Brain pericyte (primary cell): ENCODE results near the gene KLRF1.

Experiments used
- DNase-seq: peaks from one replicate; pipeline ENCODE4 v3.0.0-alpha.2; 2012; ENCODE audit warnings: low read depth, low spot score

KLRF1 gene

GRCh38 chr12:9808504-9808903 lies 18.8 kb upstream of the KLRF1 start:
- no peak for DNase-seq

GRCh38 chr12:9809338-9809737 lies 17.9 kb upstream of the KLRF1 start:
- DNase-seq: no peak

GRCh38 chr12:9809866-9810265 lies 17.4 kb upstream of the KLRF1 start:
- DNase-seq: no peak

DNA sequence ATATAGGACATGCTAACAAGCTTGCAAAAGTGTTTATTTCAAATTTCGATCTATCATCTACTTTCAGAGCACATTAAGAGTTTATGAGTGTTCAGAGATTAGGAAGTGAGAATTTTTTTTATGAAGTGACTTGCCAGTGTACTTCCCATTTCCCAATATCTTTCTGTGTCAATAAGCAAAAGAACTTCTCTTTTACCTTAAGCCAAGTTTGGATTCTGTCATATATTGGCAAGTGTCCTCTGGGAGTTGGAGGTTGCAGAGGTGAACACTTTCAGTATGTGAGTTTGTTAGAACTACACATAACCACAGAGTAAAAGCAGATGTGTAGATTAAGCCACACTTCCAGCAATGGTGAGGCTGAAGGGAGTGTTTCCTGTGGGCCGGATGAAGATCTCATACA lies 16.6 kb upstream of the KLRF1 start:
- DNase-seq: no peak

GRCh38 chr12:9811621-9812020 lies 15.7 kb upstream of the KLRF1 start:
- DNase-seq: no peak

- no peak for DNase-seq
These were observed 13.2 kb upstream of the KLRF1 start for GRCh38 chr12:9813821-9814798.

DNA sequence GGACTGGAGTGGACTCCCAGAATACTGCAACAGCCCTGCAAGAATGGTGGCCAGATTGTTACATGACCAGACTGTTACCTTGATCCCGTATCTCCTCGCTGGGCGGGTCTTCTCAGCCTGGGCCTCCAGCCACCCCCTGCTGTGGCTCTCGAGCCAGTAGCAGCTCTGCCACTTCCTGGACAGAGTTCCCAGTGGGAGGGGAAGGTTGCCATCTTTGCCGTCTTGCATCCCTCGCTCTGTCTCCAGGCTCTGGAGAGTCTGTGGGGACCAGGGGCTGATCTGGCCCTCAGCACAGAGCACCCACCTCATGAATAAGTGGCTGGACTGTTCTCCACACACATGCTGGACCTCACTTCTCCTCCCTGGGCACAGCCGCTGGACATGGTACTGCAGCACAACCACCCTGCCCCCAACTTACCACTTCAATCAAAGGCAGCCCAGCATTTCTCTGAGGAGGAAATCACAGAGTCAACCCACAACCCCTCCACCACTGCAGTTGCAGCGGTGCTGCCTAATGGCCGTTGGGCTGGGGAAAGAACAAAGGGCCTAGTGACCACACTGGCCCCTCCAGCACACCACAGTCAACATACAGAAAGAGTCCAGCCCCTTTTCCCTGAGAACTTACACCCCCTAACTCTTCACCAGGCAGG lies 6.9 kb upstream of the KLRF1 start:
- DNase-seq: no peak

DNA sequence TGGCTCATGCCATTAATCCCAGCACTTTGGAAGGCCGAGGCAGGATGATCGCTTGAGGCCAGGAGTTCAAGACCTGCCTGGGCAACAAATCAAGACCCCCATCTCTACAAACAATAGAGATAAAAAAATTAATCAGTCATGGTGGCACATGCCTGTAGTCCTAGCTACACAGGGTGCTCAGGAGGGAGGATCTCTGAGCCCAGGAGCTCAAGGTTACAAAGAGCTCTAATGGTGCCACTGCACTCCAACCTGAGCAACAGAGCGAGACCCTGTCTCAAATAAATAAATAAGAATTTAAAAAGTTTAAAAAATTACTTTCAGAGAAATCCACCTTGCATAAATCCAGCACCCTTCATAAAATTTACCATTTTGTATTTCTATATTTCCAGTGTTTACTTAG lies 2.2 kb downstream of the KLRF1 start:
- DNase-seq: no peak

- DNase-seq: no peak
These were observed 2.7 kb downstream of the KLRF1 start for GRCh38 chr12:9829982-9830381.

GRCh38 chr12:9831720-9832119 lies 4.4 kb downstream of the KLRF1 start:
- DNase-seq: no peak

- DNase-seq: no peak
These were observed 16.1 kb downstream of the KLRF1 start for GRCh38 chr12:9843407-9843806.

DNA sequence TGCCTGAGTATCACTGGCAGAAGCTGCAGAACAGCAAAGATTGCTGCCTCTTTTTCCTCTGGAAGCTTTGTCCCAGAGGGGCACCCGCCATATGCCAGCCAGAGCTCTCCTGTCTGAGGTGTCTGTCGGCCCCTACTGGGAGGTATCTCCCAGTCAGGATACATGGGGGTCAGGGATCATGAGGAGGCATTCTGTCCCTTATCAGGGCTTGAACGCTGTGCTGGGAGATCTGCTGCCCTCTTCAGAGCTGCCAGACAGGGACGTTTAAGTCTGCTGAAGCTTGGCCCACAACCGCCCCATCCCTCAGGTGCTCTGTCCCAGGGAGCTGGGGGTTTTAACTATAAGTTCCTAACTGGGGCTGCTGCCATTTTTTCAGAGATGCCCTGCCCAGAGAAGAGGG lies 21.6 kb downstream of the KLRF1 start:
- no peak for DNase-seq

DNA sequence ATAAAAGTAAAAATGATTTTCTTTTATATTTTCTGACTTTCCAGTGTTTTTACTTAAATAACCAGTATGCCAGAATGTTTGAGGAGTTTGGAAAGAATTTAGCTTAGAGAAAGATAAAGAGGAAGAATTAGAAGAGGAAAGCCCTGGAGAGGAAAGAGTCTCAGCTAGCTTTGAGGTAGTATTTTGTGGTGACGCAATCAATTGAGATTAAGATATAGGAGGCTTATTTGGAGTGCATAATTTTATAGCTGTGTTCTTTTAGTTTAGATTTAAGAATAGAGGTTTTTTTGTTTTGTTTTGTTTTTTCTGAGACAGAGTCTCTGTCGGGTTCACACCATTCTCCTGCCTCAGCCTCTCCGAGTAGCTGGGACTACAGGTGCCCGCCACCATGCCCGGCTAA lies 23.8 kb downstream of the KLRF1 start:
- DNase-seq: no peak

GRCh38 chr12:9851927-9852326 lies 24.6 kb downstream of the KLRF1 start:
- DNase-seq: no peak

DNA sequence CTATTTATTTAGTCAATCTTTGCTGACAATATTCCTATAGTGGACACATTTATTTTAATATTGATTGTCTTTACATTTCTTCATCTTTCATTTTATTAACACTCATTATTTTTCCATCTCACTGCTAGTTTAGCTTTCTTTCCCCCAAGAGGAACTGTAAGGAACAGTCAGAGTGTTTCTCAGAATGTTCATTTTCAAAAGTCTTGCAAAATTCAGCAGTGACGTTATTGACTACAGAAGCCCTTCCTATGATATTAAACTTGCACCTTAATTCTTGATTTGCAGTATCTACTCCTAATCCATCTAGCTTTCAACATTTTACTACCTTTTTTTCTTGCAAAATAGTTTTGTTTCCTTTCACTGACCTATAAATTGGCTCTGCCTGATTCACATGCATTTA lies 28.9 kb downstream of the KLRF1 start:
- no peak for DNase-seq

DNA sequence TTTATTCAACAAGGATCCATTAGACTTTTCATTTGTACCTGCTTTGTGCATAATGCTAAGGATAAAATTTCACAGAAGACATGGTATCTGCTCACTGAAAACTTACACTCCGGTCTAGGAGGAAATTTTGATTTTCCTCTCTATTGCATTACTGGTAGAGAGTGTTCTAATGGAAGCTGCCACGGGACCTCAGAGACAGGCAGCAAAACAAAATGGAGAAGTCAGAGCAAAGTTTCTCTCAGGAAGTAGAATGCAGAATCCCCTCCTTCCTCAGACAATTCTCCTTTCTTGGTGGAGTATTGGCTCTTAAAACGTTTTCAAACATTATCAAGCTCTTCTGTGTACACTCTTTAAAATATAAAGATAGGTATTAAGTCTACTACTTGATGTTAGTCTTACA lies 29.6 kb downstream of the KLRF1 start:
- no peak for DNase-seq

DNA sequence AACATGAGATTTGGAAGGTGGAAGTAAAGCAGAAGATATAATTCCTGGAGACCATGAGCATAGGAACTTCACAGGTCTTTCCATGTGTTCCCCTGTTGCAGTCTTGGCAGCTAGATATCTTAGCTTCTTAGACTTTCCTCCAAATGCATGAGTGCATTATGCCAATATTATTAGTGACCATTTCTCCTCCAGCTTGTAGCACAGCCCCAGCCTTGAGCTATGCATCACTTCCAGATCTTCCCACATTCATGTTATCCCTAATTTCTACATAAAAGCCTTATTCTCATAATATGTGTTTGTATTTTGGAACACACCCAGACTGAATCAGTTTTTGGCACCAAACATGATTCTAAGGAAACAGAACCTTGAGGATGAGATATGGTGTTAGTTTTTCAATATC lies 30.9 kb downstream of the KLRF1 start:
- no peak for DNase-seq

- no peak for DNase-seq
These were observed 37.8 kb downstream of the KLRF1 start for GRCh38 chr12:9864913-9865675.

GRCh38 chr12:9866860-9867269 lies 39.6 kb downstream of the KLRF1 start:
- DNase-seq: no peak

DNA sequence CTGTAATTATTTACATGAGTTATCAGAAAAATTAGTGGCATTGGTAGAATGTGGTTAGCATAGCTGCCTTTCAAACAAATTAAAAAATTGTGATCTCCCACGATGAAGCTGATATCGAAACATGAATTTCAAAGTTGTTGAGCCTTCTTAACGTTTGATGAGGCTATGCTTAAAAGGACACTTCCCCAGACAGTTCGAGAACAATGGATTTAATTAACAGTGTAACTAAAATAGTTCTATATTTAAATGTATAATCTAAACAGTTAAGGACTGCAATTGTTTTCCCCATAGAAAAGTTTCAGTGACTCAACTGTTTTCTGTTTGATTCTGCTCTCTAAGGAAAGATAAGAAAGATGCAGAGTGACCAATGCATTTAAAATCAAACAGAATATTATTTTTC lies 40.2 kb downstream of the KLRF1 start:
- no peak for DNase-seq

- DNase-seq: no peak
These were observed 41.1 kb downstream of the KLRF1 start for GRCh38 chr12:9868311-9868801.

GRCh38 chr12:9868951-9869306 lies 41.6 kb downstream of the KLRF1 start:
- no peak for DNase-seq
